A673 (cell line): ENCODE measurements around the gene SDC4. TPM values are rescaled to one million over a fixed set of nuclear protein-coding genes. Genes with fewer than 3 reads are reported as not detected.

Experiments used
- BruUV-seq: library from RNA; stranded (reverse); fragments of 400-500 nt; replicated peaks from 2 replicates; lab custom pipeline; 2021; lab: Mats Ljungman, UMichigan
- CTCF ChIA-PET: fragments of 300-600 bp; sonication (Branson Sonifier 250); formaldehyde crosslinking; loops from one replicate; lab custom pipeline; 2022; ENCODE audit warnings: antibody characterized with exemption; lab: Charles Lee
- POLR2A ChIA-PET: fragments of 300-600 bp; sonication (Branson Sonifier 250); formaldehyde crosslinking; loops from one replicate; lab custom pipeline; 2022; ENCODE audit warnings: antibody characterized with exemption; ENCODE audit not compliant: low non-redundant PET; lab: Charles Lee
- DNase-seq: peaks from one replicate; pipeline ENCODE4 v3.0.0-alpha.2; 2015; ENCODE audit warnings: low spot score
- H3K27ac ChIP-seq: fragments of 200-600 bp; sonication (generic); 2 replicates; pipeline ENCODE4 v1.5.1; 2016; ENCODE audit warnings: mixed run types, low read depth, mild to moderate bottlenecking, mixed read lengths, antibody characterized with exemption, low read length; ENCODE audit not compliant: poor library complexity, severe bottlenecking
- H3K27me3 ChIP-seq: fragments of 200-600 bp; sonication (generic); replicated peaks from 2 replicates; pipeline ENCODE4 v1.6.1; 2017; ENCODE audit warnings: mixed run types, low read depth, mild to moderate bottlenecking, mixed read lengths, antibody characterized with exemption, low read length; ENCODE audit not compliant: insufficient read depth, poor library complexity
- H3K36me3 ChIP-seq: fragments of 200-600 bp; sonication (generic); 2 replicates; pipeline ENCODE4 v1.6.1; 2016; ENCODE audit warnings: mixed run types, mild to moderate bottlenecking, mixed read lengths, antibody characterized with exemption, low read length; ENCODE audit not compliant: insufficient read depth, poor library complexity, severe bottlenecking
- H3K4me1 ChIP-seq: fragments of 200-600 bp; sonication (generic); 2 replicates; pipeline ENCODE4 v1.6.1; 2017; ENCODE audit warnings: mixed run types, mild to moderate bottlenecking, mixed read lengths, antibody characterized with exemption, low read length; ENCODE audit not compliant: insufficient read depth, poor library complexity, severe bottlenecking
- H3K4me3 ChIP-seq: fragments of 200-600 bp; sonication (generic); 2 replicates; pipeline ENCODE4 v1.5.1; 2016; ENCODE audit warnings: low read depth, mixed run types, mild to moderate bottlenecking, mixed read lengths, low read length; ENCODE audit not compliant: poor library complexity, severe bottlenecking
- H3K9me3 ChIP-seq: fragments of 200-600 bp; sonication (generic); 2 replicates; pipeline ENCODE4 v1.6.1; 2016; ENCODE audit warnings: mixed run types, low read depth, mild to moderate bottlenecking, mixed read lengths, antibody characterized with exemption, low read length; ENCODE audit not compliant: poor library complexity, severe bottlenecking
- EZH2 ChIP-seq: fragments of 200-600 bp; sonication (generic); IDR thresholded peaks from 2 replicates; pipeline ENCODE4 v1.6.1; 2017; ENCODE audit warnings: borderline replicate concordance, low read depth, mild to moderate bottlenecking, mixed read lengths, antibody characterized with exemption, low read length; ENCODE audit not compliant: poor library complexity, severe bottlenecking
- intact Hi-C: fragments of 100-400 bp; cut with micrococcal nuclease; formaldehyde crosslinking; loops from one replicate; pipeline ENCODE4 v1.10.0; 2022; ENCODE audit not compliant: unreplicated experiment
- total RNA-seq: library from RNA; stranded (reverse); gene quantifications from 2 replicates; pipeline ENCODE4 v1.2.3, GENCODE V29; 2021
- TF ChIP-seq, protein P1 (sequence below): fragments of 300-800, 200-600 bp; sonication (generic); conservative IDR thresholded peaks from 2 replicates; pipeline ENCODE4 v1.5.1; 2017; ENCODE audit warnings: low read depth, mild to moderate bottlenecking, antibody characterized with exemption, low read length, moderate library complexity, mixed read lengths

The SDC4 gene
- total RNA-seq, 1 experiment from 2014 or later: 16.3 TPM

DNA sequence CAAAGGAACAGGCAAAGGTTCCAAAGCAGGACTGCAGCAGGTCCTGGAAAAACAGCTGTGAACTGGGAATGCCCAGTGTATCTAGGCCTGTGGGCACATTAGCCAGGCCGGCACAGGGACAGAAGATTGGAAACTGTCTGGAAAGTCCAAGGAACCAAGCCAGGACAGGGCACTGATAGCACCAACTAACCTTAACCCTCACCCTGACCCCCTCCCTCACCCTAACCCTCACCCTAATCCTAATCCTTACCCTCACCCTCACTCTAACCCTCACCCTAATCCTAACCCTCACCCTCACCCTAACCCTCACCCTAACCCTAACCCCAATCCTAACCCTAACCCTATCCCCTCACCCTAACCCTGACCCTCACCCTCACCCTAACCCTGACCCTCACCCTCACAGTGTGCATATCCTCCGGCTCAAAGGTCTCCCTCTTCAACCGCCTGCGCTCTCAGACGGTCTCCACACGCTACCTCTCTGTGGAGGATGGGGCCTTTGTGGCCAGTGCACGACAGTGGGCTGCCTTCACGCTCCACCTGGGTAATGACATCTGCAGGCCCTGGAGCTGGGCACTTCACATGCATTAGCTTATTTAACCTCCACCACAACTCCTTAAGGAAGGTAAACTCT lies 35.0 kb downstream of the SDC4 start:
- CTCF ChIA-PET: no interaction called here
- H3K4me1 ChIP-seq: no peaks in the 10 kb centered on the region
- TF ChIP-seq EZH2: no peak
- TF ChIP-seq, protein P1, sequence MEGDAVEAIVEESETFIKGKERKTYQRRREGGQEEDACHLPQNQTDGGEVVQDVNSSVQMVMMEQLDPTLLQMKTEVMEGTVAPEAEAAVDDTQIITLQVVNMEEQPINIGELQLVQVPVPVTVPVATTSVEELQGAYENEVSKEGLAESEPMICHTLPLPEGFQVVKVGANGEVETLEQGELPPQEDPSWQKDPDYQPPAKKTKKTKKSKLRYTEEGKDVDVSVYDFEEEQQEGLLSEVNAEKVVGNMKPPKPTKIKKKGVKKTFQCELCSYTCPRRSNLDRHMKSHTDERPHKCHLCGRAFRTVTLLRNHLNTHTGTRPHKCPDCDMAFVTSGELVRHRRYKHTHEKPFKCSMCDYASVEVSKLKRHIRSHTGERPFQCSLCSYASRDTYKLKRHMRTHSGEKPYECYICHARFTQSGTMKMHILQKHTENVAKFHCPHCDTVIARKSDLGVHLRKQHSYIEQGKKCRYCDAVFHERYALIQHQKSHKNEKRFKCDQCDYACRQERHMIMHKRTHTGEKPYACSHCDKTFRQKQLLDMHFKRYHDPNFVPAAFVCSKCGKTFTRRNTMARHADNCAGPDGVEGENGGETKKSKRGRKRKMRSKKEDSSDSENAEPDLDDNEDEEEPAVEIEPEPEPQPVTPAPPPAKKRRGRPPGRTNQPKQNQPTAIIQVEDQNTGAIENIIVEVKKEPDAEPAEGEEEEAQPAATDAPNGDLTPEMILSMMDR: no peak
- H3K9me3 ChIP-seq: no peaks in the 10 kb centered on the region
- no TSS peak for BruUV-seq
- no peak for DNase-seq
- H3K4me3 ChIP-seq: no peak overlapping the region
- no peak overlapping the region for H3K27ac ChIP-seq
- H3K27me3 ChIP-seq: peaks cover 4% of the 10 kb centered on the region
- POLR2A ChIA-PET: no interaction called here
- H3K36me3 ChIP-seq: no peaks in the 10 kb centered on the region
- intact Hi-C loops: no loop called here

DNA sequence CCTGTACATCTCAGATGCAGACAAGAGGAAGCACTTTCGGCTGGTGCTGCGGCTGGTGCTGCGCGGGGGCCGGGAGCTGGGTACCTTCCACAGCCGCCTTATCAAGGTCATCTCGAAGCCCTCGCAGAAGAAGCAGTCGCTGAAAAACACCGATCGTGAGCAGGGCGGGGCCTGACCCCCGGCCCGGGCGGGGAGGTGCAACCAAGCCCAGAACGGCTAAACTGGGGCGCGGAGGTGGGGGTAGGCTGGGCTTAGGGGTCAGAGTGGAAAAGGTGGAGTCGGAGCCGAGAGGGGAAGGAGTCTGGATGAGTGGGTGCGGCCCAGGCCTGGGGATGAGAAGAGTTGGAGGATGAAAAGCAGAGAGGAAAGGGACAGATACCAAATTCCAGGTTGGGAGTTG lies 36.0 kb downstream of the SDC4 start:
- Histone ChIP-seq H3K27me3 (peaks cover 4% of the 10 kb centered on the region), H3K4me3 (no peak overlapping the region), H3K36me3 (no peaks in the 10 kb centered on the region), H3K9me3 (no peaks in the 10 kb centered on the region), H3K27ac (no peak overlapping the region), H3K4me1 (no peaks in the 10 kb centered on the region)
- TF ChIP-seq, protein P1: no peak
- no peak for TF ChIP-seq EZH2
- DNase-seq: no peak
- ChIA-PET POLR2A (no interaction called here), CTCF (interaction anchor here (0.5 to 1.5 kb wide), 9 partner anchors 11 to 268 kb away, joined by 3 to 9 read pairs (median 3); partner anchors contain the start of gene WFDC12)
- no TSS peak for BruUV-seq
- intact Hi-C loops: no loop called here

DNA sequence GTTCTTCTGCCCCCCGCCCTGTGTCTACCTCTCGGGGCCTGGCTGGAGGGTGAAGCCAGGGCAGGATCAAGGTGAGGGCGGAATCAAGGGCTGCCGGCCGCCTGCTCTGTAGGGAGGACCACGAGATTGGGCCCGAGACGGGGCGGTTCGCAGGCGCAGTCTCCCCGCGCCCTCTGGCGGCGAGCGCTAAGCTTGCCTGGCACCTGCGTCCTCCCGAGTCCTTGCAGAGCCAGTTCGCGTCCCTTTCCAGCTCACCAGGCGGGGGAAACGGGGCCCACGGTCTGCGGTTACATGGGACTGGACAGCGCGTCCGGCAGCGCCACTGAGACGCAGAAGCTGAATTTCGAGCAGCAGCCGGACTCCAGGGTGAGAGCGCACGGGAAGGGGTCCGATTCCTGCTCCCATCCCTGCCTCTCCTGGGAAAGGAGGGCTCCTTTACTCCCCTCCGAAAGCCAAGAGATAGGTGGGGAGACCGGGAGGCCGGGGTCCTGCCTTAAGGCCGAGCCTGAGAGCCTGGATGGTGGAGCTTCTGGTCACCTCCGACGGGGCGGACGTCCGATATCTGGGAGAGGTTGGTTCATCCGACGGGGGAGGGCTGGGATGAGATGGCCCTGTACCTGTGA lies 36.5 kb downstream of the SDC4 start:
- H3K9me3 ChIP-seq: no peaks in the 10 kb centered on the region
- no peaks in the 10 kb centered on the region for H3K36me3 ChIP-seq
- H3K27me3 ChIP-seq: peaks cover 4% of the 10 kb centered on the region
- no peak overlapping the region for H3K4me3 ChIP-seq
- no peaks in the 10 kb centered on the region for H3K4me1 ChIP-seq
- no TSS peak for BruUV-seq
- intact Hi-C loops: loop anchor here (2.0 kb wide), 1 partner anchor 301 kb away; no protein-coding TSS in a partner anchor
- peak; percentile 78 for DNase-seq
- CTCF ChIA-PET: interaction anchor here (0.6 to 1.5 kb wide), 8 partner anchors 10 to 268 kb away, joined by 3 to 9 read pairs (median 3); no protein-coding TSS in a partner anchor
- no peak for TF ChIP-seq EZH2
- TF ChIP-seq, protein P1: peak; percentile 96
- no peak overlapping the region for H3K27ac ChIP-seq
- POLR2A ChIA-PET: no interaction called here
